GM21619 (cell line): ENCODE measurements around the gene MPRIP.

Experiments
- ATAC-seq: cut with Tn5 transposase; IDR thresholded peaks from one replicate; pipeline ENCODE4 v1.9.1; 2021; ENCODE audit not compliant: unreplicated experiment

The MPRIP gene

DNA sequence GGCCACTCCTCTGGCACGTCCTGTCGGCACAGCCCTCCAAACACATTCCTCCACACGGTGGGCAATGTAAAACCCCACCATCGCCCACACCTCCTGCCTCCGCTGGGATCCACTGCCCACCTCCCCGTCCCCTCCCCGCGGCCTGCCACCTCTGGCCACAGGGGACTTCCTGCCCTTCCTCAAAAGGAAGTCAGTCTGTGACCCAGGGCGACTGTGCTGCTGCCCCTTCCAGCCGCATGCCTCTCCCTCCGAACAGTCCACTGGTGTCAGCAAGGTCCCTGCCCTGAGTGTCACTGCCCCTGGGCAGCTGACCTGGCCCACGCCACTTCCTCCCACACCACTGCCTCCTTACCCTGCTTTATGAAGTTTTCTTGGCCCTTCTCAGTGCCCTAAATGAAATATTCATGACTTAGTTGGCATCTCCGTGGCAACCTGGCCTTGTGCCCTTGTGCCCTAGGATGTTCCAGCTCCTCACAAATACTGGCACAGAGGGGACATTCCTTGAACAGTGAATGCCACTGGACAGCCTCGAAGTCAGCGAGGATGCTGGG lies 161.9 kb downstream of the MPRIP start:
- ATAC-seq: no peak

DNA sequence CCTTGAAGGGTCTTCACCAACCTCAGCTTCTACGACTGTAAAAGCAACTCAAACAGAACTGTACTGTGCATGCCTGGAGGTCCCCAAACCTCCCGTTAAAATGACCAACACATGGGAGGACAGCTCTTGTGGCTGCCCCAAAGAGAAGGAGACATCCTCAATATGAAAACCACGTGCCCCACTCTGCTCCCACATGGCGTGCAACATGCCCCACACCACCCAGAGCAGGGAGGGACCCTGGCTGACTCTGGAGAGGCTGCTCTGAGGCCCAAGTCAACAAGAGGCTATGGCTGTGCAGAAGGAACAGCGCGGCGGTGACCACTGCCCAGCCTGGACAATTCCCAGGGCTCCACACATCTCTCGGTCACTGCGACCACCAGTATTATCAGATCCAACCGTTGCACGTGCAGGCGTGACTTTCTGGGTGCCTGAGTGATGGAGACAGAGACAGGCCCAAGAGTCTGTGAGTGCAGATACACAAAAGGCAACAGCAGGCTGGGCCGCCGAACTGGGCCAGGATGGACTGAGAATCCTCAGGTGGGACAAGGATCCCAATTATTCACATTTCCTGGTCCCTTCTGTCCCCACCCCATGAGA lies 162.5 kb downstream of the MPRIP start:
- no peak for ATAC-seq

DNA sequence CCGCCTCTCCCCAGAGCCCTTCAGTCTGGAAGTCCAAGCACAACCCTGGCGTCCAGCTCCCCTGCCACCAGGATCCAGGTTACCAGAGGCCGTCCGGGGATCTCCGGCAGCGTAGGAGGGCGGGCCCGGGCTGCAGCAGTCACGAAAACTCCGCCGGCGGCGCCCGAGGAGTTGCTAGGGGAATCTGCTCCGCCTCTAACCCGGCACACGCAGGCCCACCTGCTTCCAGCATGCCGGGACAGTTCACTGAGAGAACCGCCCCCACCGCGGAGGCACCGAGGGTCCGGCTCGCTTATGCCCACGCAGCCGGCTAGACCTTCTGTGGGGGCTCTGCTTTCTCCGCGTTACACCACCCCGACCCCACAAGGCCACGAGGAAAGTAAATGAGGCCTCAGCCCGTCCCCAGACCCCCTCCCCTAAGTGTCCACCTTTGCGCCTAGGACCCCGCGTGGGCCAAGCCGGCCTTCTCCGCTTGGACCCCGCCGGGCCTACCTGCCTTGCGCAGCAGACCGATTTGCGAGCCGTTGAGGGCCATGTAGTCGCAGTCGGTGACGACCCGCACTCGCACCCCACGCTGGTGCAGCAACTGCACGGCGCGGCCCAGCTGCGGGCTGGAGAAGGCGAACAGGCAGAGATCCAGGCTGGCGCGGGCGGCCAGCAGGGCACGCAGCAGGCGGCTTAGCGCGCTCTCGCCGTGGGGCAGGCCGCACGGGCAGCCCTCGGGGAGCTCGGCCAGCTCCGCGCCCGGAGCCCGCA lies 163.3 kb downstream of the MPRIP start:
- no peak for ATAC-seq

DNA sequence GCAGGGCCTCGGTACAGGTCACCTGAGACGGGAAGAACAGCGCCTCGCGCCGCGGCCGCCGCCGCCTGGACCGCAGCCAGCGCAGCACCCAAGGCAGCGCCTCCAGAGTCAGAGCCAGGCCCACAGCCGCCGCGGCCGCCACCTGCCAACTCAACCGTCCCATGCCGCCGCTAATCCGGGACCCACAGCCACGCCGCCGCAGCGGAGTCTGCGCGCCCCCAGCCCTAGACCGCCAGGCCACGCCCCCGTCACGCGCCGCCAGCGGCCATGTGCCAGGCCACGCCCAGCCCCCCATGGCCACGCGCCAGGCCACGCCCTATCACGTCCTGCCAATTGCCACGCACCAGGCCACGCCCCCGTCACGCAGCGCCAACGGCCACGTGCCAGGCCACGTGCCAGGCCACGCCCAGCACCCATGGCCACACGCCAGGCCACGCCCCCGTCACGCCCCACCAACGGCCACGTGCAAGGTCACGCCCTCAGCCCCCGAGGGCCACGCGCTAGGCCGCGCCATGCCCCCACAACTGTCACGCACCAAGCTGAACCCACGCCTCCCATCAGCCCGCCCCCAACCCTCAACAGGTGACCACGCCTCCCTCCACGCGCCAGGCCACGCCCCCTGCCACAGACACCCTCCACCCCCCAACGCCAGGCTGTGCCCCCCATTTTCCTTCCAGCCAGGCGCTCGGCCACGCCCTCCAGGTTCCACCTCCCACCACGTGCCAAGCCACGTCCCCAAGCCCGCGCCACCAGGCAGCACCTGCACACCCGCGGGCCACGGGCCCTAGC lies 164.1 kb downstream of the MPRIP start, which contains the start of gene PLD6:
TSS of gene PLD6 (minus strand) at position 210 of the 789 bp plus-strand sequence. CDS start at position 163, 47 bp downstream.
- no peak for ATAC-seq

DNA sequence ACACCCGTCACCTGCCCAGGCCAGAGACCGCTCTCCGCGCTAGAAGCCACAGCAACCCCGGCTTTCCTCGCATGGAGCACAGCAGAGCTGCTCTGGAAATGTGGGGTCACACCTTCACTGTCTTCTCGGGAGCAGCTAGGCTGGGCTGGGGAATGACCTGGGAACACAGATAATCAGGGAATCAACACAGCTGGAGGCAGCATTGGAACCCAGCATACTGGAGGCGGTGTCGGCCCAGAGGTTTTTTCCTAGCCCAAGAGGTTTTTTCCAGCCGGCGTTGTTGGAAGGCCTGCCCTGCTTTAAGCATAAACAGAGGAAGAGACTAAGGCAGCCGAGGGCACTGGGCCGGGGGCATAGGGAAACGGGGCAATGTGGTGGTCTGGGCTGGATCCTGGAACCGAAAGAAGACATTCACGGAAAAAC lies 164.7 kb downstream of the MPRIP start:
- no peak for ATAC-seq

DNA sequence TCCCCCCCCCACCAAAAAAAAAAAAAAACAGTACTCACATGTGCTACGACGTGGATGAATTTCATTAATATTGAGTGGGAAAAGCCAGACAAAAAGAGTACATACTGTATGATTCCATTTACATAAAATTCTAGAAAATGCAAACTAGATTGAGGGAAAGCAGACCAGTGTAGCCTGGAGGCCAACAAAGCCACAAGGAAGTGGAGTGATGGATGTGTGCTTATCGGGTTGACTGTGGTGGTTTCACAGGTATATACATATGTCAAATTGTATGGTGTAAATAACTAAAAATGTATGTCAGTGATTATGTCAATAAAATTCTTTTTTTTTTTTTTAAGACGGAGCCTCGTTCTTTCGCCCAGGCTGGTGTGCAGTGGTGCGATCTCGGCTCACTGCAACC lies 165.7 kb downstream of the MPRIP start:
- no peak for ATAC-seq

DNA sequence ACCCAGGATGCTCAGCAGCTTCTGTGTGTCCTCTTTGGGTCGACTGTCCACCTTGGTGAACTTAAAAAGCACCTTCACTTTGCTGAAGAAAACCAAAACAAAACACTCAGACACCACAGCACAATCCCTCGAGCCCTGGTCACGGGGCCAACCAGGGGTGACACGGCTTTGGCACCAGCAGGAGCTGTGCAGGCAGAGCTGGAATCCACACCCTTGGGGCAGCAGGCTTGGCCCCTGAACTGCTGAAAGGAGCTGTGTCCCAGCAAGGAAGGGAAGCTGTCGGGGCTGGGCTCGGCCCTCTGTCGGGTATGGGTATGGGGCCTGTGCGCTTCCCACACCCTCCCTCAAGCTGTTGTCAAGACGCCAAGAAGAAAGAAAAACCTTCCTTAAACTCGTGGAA lies 171.5 kb downstream of the MPRIP start:
- ATAC-seq: no peak

DNA sequence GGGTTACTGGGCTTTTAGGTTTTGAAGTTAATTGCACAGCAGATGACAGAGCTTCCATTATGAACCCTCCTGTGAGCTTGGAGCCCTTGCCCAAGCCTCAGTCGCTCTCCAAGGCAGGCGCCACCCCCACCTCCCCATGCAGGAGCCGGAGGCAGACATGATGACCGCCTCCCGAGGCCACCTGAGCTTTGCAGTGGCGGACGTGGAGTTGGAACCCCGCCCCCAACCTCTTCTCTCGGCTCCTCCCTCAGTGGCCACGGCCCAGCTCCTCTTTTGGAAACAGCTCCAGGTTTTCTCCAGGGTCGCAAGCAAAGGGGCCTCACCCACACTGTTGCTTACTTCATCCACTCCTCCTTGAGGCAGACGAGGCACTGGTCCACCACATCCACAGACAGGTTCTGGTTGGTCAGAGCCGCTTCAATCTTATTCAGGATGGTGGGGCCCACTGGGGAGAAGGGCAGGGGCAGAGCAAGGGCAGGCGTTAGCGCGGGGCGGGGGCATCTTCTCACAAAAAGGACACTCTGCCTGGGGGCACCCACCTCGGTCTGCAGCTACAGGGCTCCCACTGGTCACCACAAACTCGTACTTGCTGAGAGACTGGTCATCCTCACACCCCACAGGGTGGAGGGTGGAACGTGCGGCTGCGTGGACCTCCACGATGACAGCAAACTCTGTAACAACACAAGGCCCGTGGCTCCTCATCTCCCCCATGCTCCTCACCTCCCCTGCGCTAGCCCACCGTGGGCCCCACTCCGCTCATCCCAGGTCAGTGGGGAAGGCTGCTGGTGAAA lies 172.6 kb downstream of the MPRIP start:
- no peak for ATAC-seq

DNA sequence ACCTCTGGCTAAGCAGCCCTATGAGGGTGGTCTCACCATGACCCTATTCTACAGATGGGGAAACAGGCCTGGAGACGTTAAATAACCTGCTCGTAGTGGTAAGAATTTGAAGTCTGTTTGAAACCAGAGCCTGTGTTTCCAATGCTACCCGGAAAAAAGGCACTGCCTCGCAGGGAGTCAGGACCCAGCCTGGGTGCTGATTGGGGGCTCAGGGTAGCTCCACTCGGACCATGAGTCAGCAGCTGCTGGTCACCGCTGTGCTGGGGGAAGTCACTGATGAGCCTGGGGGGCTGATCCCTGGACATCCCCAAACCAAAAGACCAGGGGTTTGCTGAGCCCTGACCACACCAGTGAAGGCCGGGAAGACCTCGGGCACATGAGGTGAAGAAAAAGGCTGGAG lies 173.3 kb downstream of the MPRIP start:
- no peak for ATAC-seq

DNA sequence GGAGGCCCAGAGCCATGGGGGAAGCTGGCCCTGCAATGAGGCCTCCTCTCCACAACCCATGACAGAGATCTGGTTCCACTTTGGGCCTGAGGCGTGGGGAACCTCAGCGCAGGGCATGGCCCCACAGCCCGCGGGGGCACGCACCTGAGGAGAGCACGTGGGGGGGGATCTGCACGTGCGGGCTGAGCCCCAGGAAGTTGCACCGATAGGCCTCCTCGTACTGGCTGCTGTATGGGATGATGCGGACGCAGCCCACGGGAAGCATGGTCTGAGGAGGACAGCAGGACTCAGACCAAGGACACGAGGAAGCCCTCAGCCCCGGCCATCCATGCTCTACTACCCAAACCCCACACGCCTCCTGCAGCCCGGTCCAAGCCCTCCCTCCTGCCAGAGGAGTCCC lies 174.0 kb downstream of the MPRIP start:
- no peak for ATAC-seq

DNA sequence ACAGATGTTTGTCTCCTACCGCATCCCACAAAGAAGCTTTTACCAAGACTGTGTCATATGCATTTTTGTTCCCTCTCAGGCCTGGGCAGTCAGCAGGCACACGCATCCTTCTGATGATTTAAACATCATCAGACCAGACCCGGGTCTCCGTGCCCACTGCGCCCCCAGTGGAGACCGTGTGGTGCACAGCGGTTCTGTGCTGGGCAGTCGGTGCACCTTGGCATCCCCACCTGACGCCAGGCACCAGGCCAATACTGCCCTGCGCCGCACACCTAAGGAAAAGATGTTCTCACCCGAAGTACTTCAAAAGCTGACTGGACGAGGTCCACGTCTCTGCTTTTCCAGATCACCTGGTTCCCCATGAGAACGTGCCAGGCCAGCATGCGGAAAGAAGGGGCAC lies 174.5 kb downstream of the MPRIP start:
- no peak for ATAC-seq

DNA sequence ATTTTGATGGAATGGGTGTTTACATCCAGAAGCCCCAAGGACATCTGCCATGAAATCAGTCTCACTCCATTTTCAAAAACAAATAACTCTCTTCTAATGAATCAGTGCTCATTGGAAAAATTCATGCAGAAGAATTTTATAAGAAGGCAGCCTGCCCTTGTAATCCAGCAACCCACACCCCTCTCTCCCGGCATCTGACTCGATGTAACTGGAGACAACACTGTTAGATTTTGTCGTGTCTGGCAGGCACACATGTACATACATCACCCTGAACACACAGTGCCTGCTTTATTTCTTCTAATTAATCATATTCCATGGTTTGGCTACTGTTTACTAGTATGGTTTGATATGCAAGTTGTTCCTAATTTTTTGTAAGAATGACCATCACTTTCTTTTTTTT lies 175.7 kb downstream of the MPRIP start:
- ATAC-seq: no peak

DNA sequence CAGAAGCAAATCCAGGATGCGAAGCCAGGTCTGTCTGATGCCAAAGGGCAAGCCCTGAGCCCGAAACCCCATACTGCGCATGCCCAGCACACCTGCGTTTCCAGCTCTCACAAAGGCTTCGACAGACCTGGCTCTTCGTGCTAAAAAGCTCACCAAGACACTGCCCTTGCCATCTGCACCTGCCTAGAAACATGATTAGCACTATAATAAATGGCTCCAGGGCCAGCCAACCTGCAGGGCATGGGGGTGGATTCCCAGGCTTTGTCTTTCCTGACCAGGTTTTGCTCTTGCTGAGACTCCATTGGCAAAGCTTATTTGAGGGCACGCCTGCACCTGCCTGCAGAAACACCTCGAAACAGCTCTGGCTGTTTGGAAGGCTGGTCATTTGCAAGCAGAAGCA lies 178.3 kb downstream of the MPRIP start:
- ATAC-seq: no peak

DNA sequence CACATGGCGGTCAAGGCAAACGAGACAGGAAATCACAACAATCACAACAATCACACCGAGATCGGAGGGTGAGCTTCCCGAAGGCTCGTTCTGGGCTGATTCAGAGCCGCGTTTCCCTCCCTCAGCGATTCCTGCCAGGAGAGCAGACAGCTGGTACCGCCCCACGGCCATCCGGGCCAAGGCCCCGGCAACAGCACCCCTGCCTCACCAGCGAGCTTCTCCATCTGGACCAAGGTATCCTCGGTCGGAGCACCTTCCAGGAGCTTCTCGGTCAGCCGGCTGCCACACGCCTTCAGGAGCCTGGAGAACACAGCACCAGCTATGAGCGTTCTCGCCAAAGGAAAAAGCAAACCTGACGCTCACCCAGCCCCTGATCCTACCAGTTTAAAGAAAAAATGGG lies 179.1 kb downstream of the MPRIP start:
- ATAC-seq: no peak

DNA sequence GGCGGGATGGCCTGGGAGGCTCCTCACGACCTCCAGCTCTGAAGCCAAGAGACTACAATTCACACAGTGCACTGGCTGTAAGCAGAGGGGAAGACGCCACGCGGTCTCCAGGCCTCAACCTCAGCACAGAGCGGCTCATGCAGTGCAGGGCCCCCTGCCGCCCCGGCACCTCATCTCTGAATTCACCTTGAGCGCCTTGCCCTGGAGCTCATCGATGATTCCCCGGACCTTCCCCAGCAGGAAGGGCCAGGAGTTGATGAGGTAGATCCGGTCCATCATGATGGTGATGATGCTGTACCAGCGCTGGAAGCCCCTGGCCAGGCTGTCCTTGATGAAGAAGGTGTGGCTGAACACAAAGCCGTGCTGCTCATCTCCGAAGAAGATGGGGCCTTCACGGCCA lies 181.5 kb downstream of the MPRIP start:
- no peak for ATAC-seq

DNA sequence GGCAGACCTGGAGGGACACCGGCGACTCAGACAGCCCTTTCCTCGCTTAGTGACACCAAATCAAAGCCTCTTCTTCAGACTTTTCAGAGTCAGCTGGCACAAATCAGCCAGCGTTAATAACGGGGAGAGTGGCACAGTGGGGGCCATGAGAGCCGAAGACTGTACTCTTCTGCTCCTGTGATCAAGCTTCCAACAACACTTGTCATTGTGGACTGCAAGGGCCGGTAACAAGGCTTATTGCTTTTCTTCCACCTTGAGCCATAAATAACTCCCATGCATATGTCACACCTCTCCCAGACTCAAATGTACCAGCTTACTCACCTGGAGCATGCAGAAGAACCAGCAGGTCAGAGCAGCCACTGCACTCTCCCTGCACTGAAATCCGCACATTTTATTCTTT lies 181.9 kb downstream of the MPRIP start:
- no peak for ATAC-seq

DNA sequence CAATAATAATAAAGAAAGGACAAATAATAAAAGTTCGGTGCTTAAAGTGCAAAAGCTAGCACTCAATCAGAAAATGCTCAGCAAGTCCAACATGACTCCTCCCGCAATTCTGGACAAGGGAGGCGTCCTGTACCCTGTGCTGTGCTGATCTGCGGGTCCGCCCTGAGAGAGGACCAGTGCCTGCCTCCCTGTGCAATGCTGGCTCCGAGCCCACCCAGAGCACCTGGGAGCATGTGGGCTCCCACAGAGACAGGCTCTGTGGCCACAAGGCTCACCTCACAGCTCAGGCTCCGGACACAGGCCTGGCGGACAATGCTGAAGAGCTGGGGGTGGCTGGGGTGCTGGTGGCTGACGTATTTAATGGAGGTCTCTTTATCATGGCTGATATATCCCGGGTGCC lies 183.6 kb downstream of the MPRIP start:
- ATAC-seq: no peak

DNA sequence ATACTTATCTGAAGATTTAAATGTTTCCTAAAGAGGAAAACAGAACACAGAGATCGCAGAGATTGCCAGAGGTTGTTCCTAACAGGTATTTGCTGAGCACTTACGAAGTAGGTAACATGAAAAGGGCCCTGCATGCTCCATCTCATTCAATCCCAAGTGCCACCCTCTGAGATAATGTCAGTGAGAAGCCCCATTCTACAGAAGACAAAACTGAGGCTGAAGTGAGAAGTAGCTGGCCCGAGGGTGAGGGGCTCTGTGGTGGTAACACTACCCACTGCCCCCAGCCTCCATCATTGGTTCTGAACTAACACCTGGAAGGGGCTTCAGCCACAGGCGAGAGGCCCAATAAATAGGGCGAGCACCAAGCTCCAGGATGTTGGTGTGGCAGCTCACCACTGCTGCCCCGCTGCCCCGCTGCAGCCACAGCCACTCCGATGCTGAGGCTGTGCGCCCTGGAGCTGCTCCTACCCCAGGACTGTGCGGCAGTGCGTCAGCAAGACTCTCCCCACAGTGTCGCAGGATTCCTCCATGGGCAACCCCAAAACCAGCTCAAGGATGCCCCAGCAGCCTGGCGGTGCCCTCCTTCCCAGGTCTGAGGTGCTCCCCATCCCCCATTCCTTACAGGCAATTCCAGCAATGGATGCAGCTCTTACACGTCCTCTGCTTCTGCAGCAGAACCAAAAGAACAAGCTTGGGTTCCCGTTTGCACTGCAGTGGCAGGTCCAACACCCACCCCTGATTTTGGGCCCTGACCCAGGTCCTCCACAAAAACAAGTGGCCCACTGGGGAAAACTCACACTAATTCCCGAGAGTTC lies 184.4 kb downstream of the MPRIP start:
- ATAC-seq: no peak

DNA sequence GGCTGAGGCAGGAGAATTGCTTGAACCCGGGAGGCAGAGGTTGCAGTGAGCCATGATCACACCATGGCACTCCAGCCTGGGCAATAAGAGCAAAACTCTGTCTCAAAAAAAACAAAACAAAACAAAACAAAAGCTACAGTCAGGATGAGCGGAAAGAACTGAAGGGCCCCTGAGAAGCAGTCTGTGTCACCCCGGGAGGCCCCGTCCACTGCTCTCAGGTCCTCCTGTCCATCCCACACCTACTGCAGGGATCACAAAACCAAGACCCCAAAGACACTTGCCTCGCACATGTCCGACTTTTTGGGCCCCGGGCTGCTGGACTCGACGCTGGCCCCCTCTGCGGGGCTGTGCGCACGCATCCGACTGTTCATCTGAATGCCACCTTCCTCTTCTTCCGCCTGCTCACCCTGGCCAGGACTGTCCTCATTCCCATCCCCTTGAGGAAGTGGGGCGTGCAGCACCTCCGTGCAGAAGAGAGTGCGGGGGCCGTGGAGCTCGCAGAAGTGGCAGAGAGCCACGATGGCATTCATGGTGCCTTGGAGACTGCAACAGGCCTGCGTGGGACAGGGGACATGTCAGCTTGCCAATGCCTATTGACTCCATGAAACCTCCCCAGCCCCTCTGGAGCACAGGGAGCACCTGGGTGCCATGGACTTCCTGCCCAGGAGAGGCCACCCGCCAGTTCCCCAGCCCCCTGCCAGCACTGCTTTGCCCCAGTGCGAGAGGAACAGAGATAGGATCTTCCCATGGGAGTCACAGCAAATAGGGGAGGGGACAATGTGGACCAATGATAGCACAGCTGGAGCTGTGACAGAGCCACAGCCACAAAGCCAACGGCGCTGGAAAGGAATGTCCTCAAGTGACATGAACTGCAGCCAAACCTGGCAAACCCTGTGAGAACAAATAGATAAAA lies 185.6 kb downstream of the MPRIP start:
- no peak for ATAC-seq
